RKO (cell line): ENCODE data around the gene EGFR.

ENCODE experiments used
- DNase-seq: peaks from one replicate; pipeline ENCODE4 v3.0.0-alpha.2; 2016; ENCODE audit warnings: low spot score

EGFR gene

DNA sequence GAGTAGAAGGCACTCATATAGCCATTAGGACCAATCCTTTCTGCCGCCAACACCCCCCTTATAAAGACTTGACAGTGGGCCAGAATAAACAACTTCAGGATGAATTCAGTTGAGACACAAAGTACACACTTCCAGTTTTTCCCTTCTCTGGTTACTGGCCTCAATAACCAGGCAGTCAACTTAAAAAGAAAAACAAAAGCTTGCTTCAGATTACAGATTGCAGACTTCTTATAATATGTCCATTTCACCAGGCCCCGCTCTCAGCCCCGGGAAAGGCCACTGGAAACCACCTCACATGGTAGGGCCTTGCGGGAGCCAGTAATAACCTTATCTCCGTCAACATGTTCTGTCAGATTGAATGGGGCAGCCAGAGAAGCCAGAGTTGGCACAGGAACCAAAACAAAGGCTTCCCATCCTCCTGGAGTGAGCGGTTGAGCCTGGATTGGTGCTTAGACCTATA is 108.8 kb downstream of the EGFR start:
- no peak for DNase-seq

DNA sequence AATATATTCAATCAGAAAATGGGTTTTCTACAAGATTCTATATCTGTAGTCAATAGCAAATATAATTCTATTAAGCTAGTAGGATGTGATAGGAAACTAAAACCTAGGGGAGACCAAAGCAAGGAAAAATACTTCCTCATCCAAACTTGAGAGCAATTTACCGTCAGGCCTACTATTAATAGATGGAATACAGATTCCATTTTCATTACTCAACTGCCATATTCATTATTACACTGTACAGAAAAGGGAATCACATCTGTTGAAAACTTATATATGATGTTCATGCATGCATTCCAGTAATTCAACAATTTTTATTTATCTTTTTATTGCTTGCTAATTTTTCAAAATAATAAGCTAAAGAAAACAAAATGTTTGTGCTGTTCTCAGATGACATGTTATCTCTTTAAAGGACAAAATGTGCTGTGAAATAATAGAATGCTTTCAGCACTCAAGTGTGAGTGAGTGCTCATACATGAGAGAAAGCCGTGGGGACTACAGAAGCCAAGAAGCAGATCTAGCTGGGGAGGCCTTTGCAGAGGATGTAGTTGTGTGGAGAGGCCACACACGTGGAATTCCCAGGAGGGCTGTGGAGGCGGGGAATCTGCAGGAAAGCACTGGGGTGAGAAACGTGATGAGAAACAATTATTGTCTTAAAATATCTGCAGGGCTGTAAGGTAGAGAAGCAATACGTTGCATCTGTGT is 110.0 kb downstream of the EGFR start:
- DNase-seq, result no peak

- no peak for DNase-seq
Observed at GRCh38 chr7:55129541-55130394, 111.0 kb downstream of the EGFR start.

DNA sequence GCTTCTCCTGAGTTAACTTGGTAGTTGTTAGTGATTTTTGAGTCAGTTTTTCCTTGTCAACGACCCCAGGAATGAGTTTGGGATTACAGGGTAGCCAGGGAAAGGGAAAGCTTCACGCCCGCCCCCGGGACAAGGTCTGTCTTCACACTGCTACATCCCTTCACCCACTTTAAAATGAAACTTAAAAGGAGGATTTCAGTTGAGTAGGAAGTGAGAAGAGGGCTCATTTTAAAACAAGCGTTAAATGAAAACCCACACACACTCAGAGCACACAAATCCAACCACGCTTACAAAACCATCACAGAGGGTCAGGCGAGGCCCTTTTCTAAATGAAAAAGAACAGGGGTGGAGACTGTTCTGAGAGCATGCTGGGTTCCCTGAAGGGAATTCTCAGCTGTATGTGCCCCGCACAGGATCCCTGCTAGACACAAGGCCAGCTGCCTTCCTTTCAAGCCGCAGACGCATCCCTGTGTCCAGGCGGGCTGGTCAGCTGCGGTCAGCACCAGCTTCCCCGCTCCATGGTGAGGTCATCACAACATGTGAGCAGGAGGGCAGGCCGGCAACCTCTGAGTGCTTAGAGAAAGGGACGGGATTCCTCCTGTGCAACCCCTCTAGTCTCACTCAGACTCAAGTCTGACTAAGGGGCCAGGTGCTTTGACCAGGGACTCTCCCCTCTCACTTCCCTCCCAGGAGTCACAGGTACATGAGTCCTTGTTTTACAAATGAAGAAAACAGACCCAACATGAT is 111.8 kb downstream of the EGFR start:
- DNase-seq, result no peak

- no peak for DNase-seq
Observed at GRCh38 chr7:55131142-55131929, 112.5 kb downstream of the EGFR start.

- DNase-seq, result no peak
Observed at GRCh38 chr7:55132550-55132889, 113.7 kb downstream of the EGFR start.

- peak; percentile 96 for DNase-seq
Observed at GRCh38 chr7:55132890-55133551, 114.2 kb downstream of the EGFR start.

DNA sequence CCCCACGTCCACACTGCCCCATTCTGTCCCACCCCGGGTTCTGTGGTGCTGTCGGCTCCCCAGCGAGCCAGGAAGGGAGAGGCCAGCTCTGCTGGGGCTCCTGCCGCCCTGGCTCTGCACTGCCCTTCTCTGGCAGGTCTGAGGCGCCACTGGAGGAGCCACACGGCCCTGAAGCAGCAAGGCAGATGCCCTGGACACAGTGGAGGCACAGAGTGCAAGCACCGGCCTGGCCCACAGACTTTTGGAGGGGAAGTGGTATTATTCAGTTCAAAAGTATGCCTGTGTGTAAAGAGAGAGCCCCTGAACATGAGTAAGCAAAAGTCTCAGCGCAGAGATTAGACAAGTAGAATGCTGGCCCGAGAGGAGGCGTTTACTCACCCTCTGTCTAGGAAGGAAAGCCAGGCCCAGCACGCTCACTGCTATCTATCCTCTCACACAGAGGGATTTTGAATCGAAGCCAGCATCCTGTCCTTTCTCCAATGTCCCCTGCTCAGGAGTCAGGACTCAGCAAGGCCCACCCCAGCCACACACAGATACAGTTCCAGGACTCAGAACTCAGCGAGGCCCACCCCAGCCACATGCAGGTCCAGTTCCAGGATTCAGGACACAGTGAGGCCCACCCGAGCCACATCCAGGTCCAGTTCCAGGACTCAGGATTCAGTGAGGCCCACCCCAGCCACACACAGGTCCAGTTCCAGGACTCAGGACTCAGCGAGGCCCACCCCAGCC is 115.0 kb downstream of the EGFR start:
- peak; percentile 79 for DNase-seq

- DNase-seq, result no peak
Observed at GRCh38 chr7:55134359-55134725, 115.5 kb downstream of the EGFR start.

DNA sequence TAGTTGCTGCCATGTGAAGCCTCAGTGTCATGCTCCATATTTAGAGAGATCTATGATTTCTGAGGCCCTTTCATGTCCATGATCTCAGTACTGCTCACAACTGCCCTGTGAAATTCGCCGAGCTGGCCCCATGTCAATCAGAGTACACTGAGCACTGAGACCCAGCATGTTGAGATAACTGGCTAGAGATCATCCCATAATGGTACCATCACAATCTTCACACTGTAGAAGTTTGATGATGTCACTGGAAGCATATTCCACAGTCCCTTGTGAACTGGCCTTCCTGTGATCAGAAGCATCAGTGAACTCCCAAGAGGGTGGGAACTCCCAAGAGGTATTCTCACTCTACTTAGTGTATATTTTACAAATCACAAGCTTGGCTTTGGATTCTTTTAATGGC is 116.0 kb downstream of the EGFR start:
- no peak for DNase-seq

GRCh38 chr7:55135462-55135861 is 116.6 kb downstream of the EGFR start:
- DNase-seq, result no peak

DNA sequence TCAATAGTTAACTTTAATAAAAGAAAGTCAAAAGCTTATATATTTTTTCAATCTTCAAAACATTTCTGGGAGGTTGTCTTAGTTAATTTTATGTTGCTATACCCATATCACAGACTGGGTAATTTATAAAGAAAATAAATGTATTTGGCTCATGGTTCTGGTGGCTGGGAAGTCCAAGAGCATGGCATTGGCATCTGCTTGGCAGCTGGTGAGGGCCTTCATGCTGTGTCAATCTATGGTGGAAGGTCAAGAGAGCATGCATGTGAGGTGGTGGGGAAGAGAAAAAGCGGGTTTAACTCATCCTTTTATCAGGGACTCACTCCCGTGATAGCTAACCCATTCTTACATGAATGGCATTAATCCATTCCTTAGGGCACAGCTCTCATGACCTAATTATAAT is 119.8 kb downstream of the EGFR start:
- no peak for DNase-seq

DNA sequence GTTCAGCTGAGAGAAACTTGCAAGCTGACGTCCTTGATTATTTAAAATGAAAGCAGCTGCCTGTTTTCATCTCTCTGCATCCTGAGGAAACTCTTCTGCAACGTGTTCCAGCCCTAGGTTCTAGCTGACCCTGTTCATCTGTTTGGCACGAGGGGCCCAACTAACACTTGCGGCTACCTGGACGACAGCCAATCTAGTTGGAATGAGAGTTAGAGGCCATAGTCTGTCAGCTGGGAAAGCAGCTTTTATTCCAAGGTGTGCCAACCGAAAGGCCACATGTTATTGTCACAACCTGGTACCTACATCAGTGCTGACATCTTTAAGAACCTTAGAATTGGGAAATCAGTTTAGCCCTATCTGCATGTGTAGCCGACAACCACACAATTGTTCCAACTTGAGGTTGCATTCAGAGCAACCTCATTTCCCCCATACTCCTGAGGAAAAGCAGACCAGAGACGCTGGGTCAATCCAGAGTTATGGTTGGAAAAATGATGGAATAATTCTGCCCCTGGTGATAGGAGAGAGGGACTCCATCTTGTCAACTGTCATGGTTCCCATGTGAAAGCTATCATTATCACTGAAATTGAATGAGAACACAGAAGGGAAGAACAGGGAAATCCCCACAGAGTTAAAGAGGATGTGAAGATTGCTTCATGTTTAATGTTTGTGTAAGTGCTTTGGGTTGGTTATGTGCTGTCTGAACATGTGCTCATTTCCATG is 121.6 kb downstream of the EGFR start:
- DNase-seq, result no peak

DNA sequence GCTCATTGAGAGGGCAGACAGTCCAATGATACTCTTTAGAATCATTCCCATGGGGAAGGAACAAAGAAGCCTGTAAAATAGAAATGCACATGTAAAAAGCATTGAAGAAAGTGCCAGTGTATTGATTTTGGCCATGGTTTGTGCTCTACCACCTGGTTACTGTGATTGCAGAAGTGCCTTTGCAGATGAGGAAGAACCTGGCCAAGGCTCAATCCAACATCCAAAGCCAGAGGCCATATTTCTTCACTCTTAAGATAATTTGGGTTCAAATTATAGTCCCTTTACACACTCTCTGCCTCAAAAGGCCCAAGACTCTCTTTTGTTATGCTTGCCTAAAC is 122.1 kb downstream of the EGFR start:
- DNase-seq, result no peak

DNA sequence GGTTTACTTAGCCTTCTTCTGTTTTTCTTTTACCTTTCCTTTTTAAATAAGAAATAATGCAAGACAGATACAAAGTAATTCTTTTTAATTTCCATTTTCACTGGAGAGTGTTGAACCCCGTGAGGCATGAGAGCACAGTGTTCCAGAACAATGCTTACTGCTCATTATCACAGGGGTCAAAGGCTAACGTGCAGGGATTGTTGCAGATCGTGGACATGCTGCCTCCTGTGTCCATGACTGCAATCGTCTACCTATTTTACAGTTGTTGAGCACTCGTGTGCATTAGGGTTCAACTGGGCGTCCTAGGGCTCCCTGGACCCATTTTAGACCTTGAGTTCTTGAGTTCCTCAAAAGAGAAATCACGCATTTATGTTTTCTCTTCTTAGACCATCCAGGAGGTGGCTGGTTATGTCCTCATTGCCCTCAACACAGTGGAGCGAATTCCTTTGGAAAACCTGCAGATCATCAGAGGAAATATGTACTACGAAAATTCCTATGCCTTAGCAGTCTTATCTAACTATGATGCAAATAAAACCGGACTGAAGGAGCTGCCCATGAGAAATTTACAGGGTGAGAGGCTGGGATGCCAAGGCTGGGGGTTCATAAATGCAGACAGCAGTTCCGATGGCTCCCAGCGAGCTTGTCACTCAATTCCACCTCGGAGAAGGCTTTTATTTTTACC is 124.2 kb downstream of the EGFR start:
- DNase-seq, result no peak

- DNase-seq, result no peak
Observed at GRCh38 chr7:55144333-55145317, 125.8 kb downstream of the EGFR start.

DNA sequence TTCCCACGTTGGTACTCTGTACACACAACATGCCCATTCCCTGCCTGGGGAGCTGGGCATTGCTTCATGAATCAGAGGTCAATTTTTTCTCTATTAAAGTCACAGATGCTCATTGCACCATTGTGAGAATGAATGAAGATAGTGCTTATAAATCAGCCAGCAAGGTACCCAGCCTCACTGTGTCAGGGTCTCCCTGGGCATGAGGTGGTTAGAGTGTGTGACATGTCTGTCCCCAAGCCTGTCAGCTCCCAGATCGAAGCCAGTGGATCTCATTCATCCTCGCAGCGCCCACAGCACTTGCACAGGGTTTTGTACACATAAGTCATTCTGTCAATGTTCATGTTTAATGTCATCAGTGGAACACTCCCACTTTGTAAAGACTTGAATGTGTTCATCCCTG is 126.8 kb downstream of the EGFR start:
- no peak for DNase-seq

DNA sequence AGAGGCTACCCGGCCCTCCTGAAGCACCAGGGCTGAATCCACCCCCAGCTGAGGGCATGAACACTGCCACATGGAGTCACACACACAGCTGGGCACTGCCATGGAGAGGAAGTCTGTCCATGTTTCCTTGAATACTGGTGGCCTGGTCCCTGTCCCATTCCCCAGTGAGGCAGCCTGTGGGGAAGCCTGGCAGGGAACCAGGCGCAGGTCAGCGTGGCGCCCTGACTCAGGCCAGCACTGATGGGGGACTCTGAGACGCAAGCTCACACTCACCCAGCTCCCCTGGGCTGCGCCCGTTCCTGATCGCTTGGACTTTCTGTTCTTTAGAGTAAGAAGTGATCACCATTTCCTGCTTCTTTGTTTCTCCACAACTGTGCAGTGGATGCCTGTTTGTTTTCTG is 128.3 kb downstream of the EGFR start:
- no peak for DNase-seq

DNA sequence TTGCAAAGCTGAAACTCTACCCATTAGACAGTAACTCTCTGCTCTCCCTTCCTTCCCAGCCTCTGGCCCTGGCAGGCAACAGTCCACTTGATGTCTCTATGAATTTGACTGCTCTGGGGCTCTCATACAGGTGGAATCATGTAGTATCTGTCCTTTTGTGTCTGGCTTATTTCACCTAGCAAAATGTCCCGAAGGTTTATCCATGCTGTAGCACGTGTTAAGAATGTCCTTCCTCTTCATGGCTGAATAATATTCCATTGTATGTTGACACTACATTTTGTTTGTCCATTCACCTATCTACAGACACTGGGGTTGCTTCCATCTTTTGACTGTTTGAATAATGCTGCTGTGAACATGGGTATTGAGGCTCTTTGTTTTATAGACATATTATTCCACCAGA is 128.9 kb downstream of the EGFR start:
- no peak for DNase-seq
